Thoracic aorta (tissue), 2 donors: ENCODE data around the gene BTBD16. TPM values are rescaled to one million over a fixed set of nuclear protein-coding genes. Genes with fewer than 3 reads are reported as not detected.

ENCODE experiments used
- ATAC-seq: fragments of 150-250 bp; one replicate; pipeline ENCODE4 v1.8.0; 2017; ENCODE audit warnings: low read depth; ENCODE audit not compliant: insufficient number of reproducible peaks, low FRiP score
- DNase-seq: peaks from one replicate; pipeline ENCODE4 v3.0.0-alpha.2; 2020; ENCODE audit warnings: low spot score
- H3K27ac ChIP-seq, 2 donors: fragments of 200-600 bp; sonication (generic); 1 replicate in 1 of 2; 2 replicates in 1 of 2; pipeline ENCODE4 v1.5.1; 2016; ENCODE audit warnings: mild to moderate bottlenecking in 2 of 2, moderate library complexity in 2 of 2
- H3K27me3 ChIP-seq: fragments of 200-600 bp; sonication (generic); replicated peaks from 2 replicates; pipeline ENCODE4 v1.6.0; 2016; ENCODE audit warnings: mild to moderate bottlenecking; ENCODE audit not compliant: insufficient read depth
- H3K36me3 ChIP-seq: fragments of 200-600 bp; sonication (generic); one replicate; pipeline ENCODE4 v1.5.1; 2016
- H3K4me1 ChIP-seq, 2 donors: fragments of 200-600 bp; sonication (generic); 1 replicate in 1 of 2; 2 replicates in 1 of 2; pipeline versions ENCODE4 v1.5.1 to v1.6.0; 2016; ENCODE audit warnings: low read depth in 2 of 2, mild to moderate bottlenecking in 1 of 2; ENCODE audit not compliant: control insufficient read depth in 1 of 2
- H3K4me3 ChIP-seq: fragments of 200-600 bp; sonication (generic); 2 replicates; pipeline ENCODE4 v1.5.1; 2016; ENCODE audit warnings: mild to moderate bottlenecking
- H3K9me3 ChIP-seq: fragments of 200-600 bp; sonication (generic); 2 replicates; pipeline ENCODE4 v1.5.1; 2016
- CTCF ChIP-seq: fragments of 200-600 bp; sonication (generic); IDR thresholded peaks from one replicate; pipeline ENCODE4 v1.5.1; 2019; ENCODE audit warnings: antibody characterized with exemption
- total RNA-seq, 2 donors: library from RNA; depleted of rRNA; stranded (reverse); fragments of >200 nt; gene quantifications; one replicate each; pipeline versions ENCODE4 v1.1.0 to v1.2.3, GENCODE V29; 2016

Gene BTBD16
- total RNA-seq, 2 donors from 2014 or later: not detected

- H3K27ac ChIP-seq: peak overlapping the region; percentile 90 to 98
- DNase-seq (no peak), ATAC-seq (peak; percentile 3)
- peaks cover 13 to 33% of the 10 kb centered on the region in 2 donors for H3K4me1 ChIP-seq
- H3K27me3 ChIP-seq: no peaks in the 10 kb centered on the region
- H3K9me3 ChIP-seq: no peaks in the 10 kb centered on the region
- H3K4me3 ChIP-seq: peak overlapping the region; percentile 48
- no peaks in the 10 kb centered on the region for H3K36me3 ChIP-seq
- TF ChIP-seq CTCF: no peak
Observed at GRCh38 chr10:122308417-122309141, 37.5 kb downstream of the BTBD16 start.

- Histone ChIP-seq H3K27me3 (no peaks in the 10 kb centered on the region), H3K27ac (peak overlapping the region in 1 of 2 donors; percentile 98), H3K9me3 (no peaks in the 10 kb centered on the region), H3K36me3 (no peaks in the 10 kb centered on the region), H3K4me1 (peaks cover 13 to 33% of the 10 kb centered on the region in 2 donors), H3K4me3 (no peak overlapping the region)
- TF ChIP-seq CTCF: no peak
- no peak for ATAC-seq
- no peak for DNase-seq
Observed at GRCh38 chr10:122310311-122311050, 39.4 kb downstream of the BTBD16 start.

DNA sequence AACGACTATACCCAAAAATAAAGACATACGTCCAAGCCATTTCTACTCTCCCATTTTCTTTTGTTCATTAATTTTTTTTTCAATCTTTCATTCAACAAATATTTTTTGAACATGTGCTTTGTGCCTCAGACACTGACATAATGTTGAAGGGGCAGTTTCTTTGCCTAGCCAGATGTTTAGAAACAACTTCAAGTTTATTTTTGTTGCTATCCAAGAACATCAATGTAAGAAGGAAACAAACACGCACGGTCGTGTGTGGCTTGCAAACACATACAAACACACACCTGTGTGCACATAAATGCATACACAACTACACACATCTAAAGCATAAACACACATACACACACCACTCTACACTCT, 39.9 kb downstream of the BTBD16 start:
- no peaks in the 10 kb centered on the region for H3K27me3 ChIP-seq
- TF ChIP-seq CTCF: no peak
- no peak overlapping the region for H3K27ac ChIP-seq
- no peak overlapping the region for H3K4me3 ChIP-seq
- no peaks in the 10 kb centered on the region for H3K36me3 ChIP-seq
- ATAC-seq (no peak), DNase-seq (no peak)
- H3K4me1 ChIP-seq: peaks cover 13 to 33% of the 10 kb centered on the region in 2 donors
- H3K9me3 ChIP-seq: no peaks in the 10 kb centered on the region

GRCh38 chr10:122311716-122312115, 40.6 kb downstream of the BTBD16 start:
- no peak for TF ChIP-seq CTCF
- peaks cover 13 to 33% of the 10 kb centered on the region in 2 donors for H3K4me1 ChIP-seq
- no peak overlapping the region for H3K4me3 ChIP-seq
- no peaks in the 10 kb centered on the region for H3K36me3 ChIP-seq
- ATAC-seq (no peak), DNase-seq (no peak)
- H3K9me3 ChIP-seq: no peaks in the 10 kb centered on the region
- no peaks in the 10 kb centered on the region for H3K27me3 ChIP-seq
- no peak overlapping the region for H3K27ac ChIP-seq

DNA sequence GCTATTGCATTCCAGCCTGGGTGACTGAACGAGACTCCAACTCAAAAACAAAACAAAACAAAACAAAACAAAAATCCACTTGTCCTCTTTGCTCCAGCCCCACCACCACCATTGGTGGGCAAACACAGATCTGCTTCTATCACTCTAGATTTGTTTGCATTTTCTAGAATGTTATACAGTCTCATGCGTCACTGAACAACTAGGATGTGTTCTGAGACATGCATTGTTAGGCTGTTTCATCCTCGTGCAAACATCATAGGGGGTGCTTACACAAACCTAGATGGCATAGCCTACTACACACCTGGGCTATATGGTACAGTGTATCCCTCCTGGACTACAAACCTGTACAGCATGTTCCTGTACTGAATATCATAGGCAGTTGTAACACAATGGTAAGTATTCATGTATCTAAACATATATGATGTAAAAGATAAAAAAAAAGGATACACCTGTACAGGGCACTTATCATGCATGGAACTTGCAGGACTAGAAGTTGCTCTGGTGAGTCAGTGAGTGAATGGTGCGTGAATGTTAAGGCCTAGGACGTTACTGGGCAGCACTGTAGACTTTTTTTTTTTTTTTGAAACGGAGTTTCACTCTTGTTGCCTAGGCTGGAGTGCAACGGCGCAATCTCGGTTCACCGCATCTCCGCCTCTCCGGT, 45.3 kb downstream of the BTBD16 start:
- DNase-seq: no peak

More for the DNA sequence above, 45.3 kb downstream of the BTBD16 start:
- Histone ChIP-seq H3K27me3 (no peaks in the 10 kb centered on the region), H3K36me3 (no peaks in the 10 kb centered on the region), H3K27ac (no peak overlapping the region), H3K4me3 (no peak overlapping the region), H3K9me3 (no peaks in the 10 kb centered on the region), H3K4me1 (no peaks in the 10 kb centered on the region)
- ATAC-seq: no peak
- no peak for TF ChIP-seq CTCF
